HEK293 (cell line): ENCODE measurements around the gene TMEM88.

Experiments used
- CTCF ChIA-PET: fragments of 350-600 bp; formaldehyde crosslinking; extraction: SDS; loops from one replicate; lab custom pipeline; 2021; ENCODE audit warnings: antibody characterized with exemption; lab: Yijun Ruan, JAX
- POLR2A ChIA-PET: fragments of 300-600 bp; formaldehyde crosslinking; extraction: SDS; loops from one replicate; lab custom pipeline; 2020; ENCODE audit warnings: antibody characterized with exemption, inconsistent platforms; lab: Yijun Ruan, JAX
- H3K27ac ChIP-seq: fragments of 200-500 bp; sonication (Bioruptor generic); 2 replicates; pipeline ENCODE4 v1.5.1; 2014; ENCODE audit warnings: low read depth, low read length, control low read depth, inconsistent platforms; ENCODE audit errors: extremely low read depth
- H3K36me3 ChIP-seq, 2 experiments: fragments of 200-500 bp in 1 of 2; sonication (Bioruptor generic) in 1 of 2; 1 replicate in 1 of 2; 2 replicates in 1 of 2; pipeline ENCODE4 v1.5.1; 2014 to 2017; ENCODE audit warnings: inconsistent platforms in 2 of 2, low read length in 2 of 2; ENCODE audit not compliant: control insufficient read depth in 2 of 2, insufficient read depth in 1 of 2
- H3K4me1 ChIP-seq: fragments of 200-500 bp; sonication (Bioruptor generic); 2 replicates; pipeline ENCODE4 v1.5.1; 2014; ENCODE audit warnings: mild to moderate bottlenecking, low read length, inconsistent platforms; ENCODE audit not compliant: control insufficient read depth, insufficient read depth
- H3K4me3 ChIP-seq: 2 replicates; pipeline ENCODE4 v1.5.1; 2011; ENCODE audit warnings: low read depth, mild to moderate bottlenecking, control low read depth, low read length, moderate library complexity
- H3K9me3 ChIP-seq: fragments of 200-500 bp; sonication (Bioruptor generic); 2 replicates; pipeline ENCODE4 v1.5.1; 2014; ENCODE audit warnings: low read depth, low read length, inconsistent platforms; ENCODE audit not compliant: control insufficient read depth, insufficient read depth
- HOXD13 ChIP-seq: sonication (generic); formaldehyde crosslinking; IDR thresholded peaks from 2 replicates; pipeline ENCODE4 v1.8.0; 2022; ENCODE audit warnings: missing genetic modification reagents, borderline replicate concordance
- KLF7 ChIP-seq: fragments of 450-650 bp; formaldehyde crosslinking; IDR thresholded peaks from 2 replicates; pipeline ENCODE4 v1.5.1; 2016; ENCODE audit warnings: missing biosample characterization, missing genetic modification characterization, borderline replicate concordance
- KLF9 ChIP-seq: fragments of 450-650 bp; formaldehyde crosslinking; IDR thresholded peaks from 2 replicates; pipeline ENCODE4 v1.5.1; 2016; ENCODE audit warnings: missing biosample characterization, missing genetic modification characterization, low read depth
- MZF1 ChIP-seq: fragments of 450-650 bp; formaldehyde crosslinking; IDR thresholded peaks from 2 replicates; pipeline ENCODE4 v1.5.1; 2017; ENCODE audit warnings: missing biosample characterization, missing genetic modification characterization, borderline replicate concordance
- PRDM10 ChIP-seq: fragments of 450-650 bp; formaldehyde crosslinking; IDR thresholded peaks from 2 replicates; pipeline ENCODE4 v1.5.1; 2016; ENCODE audit warnings: missing biosample characterization, missing genetic modification characterization
- RBAK ChIP-seq: fragments of 450-650 bp; formaldehyde crosslinking; IDR thresholded peaks from 2 replicates; pipeline ENCODE4 v1.5.1; 2016; ENCODE audit warnings: missing biosample characterization, missing genetic modification characterization
- REPIN1 ChIP-seq: fragments of 450-650 bp; formaldehyde crosslinking; IDR thresholded peaks from 2 replicates; pipeline ENCODE4 v1.5.1; 2017; ENCODE audit warnings: missing biosample characterization, missing genetic modification characterization, low read depth
- ZBTB17 ChIP-seq: fragments of 450-650 bp; formaldehyde crosslinking; IDR thresholded peaks from 2 replicates; pipeline ENCODE4 v1.5.1; 2016; ENCODE audit warnings: missing biosample characterization, missing genetic modification characterization
- ZBTB6 ChIP-seq: fragments of 450-650 bp; formaldehyde crosslinking; IDR thresholded peaks from 2 replicates; pipeline ENCODE4 v1.5.1; 2017; ENCODE audit warnings: missing biosample characterization, missing genetic modification characterization
- ZFHX2 ChIP-seq: fragments of 450-650 bp; formaldehyde crosslinking; conservative IDR thresholded peaks from 2 replicates; pipeline ENCODE4 v1.5.1; 2016; ENCODE audit warnings: missing biosample characterization, missing genetic modification characterization
- ZNF223 ChIP-seq: fragments of 450-650 bp; formaldehyde crosslinking; IDR thresholded peaks from 2 replicates; pipeline ENCODE4 v1.5.1; 2016; ENCODE audit warnings: missing biosample characterization, missing genetic modification characterization
- ZNF23 ChIP-seq: fragments of 450-650 bp; formaldehyde crosslinking; IDR thresholded peaks from 2 replicates; pipeline ENCODE4 v1.5.1; 2016; ENCODE audit warnings: missing biosample characterization, missing genetic modification characterization, borderline replicate concordance
- ZNF26 ChIP-seq: fragments of 450-650 bp; formaldehyde crosslinking; IDR thresholded peaks from 2 replicates; pipeline ENCODE4 v1.5.1; 2016; ENCODE audit warnings: missing biosample characterization, missing genetic modification characterization
- ZNF518A ChIP-seq: fragments of 450-650 bp; formaldehyde crosslinking; conservative IDR thresholded peaks from 2 replicates; pipeline ENCODE4 v1.5.1; 2016; ENCODE audit warnings: low read depth, missing biosample characterization, missing genetic modification characterization
- ZNF561 ChIP-seq: fragments of 450-650 bp; IDR thresholded peaks from 2 replicates; pipeline ENCODE4 v1.5.1; 2018; ENCODE audit warnings: missing biosample characterization, missing genetic modification characterization, borderline replicate concordance
- ZNF580 ChIP-seq: fragments of 450-650 bp; formaldehyde crosslinking; IDR thresholded peaks from 2 replicates; pipeline ENCODE4 v1.5.1; 2016; ENCODE audit warnings: missing biosample characterization, missing genetic modification characterization
- ZNF830 ChIP-seq: fragments of 450-650 bp; IDR thresholded peaks from 2 replicates; pipeline ENCODE4 v1.5.0; 2018; ENCODE audit warnings: missing biosample characterization, missing genetic modification characterization, low read depth, mild to moderate bottlenecking, moderate library complexity
- ZSCAN16 ChIP-seq: fragments of 450-650 bp; formaldehyde crosslinking; IDR thresholded peaks from 2 replicates; pipeline ENCODE4 v1.5.1; 2016; ENCODE audit warnings: missing biosample characterization, missing genetic modification characterization
- ZSCAN18 ChIP-seq: fragments of 450-650 bp; formaldehyde crosslinking; IDR thresholded peaks from 2 replicates; pipeline ENCODE4 v1.5.1; 2016; ENCODE audit warnings: missing biosample characterization, missing genetic modification characterization
- ZSCAN30 ChIP-seq: fragments of 450-650 bp; IDR thresholded peaks from 2 replicates; pipeline ENCODE4 v1.5.1; 2018; ENCODE audit warnings: missing biosample characterization, mild to moderate bottlenecking, missing genetic modification characterization, moderate library complexity

The TMEM88 gene

GRCh38 chr17:7887482-7888183 lies 32.8 kb downstream of the TMEM88 start (continued):
- TF ChIP-seq REPIN1: peak; percentile 41; the same call in 1 of the 2 replicates
- no peak; the same call in 1 of the 2 replicates for TF ChIP-seq ZNF223 (tag by site-specific recombination)
- TF ChIP-seq ZNF23 (tag by site-specific recombination): no peak
- TF ChIP-seq MZF1 (tag by site-specific recombination): peak; percentile 82

- ChIA-PET CTCF (interaction anchor here (0.6 to 2.4 kb wide), 10 partner anchors 10 to 173 kb away, joined by 3 to 8 read pairs (median 4); partner anchors contain the start of gene GUCY2D), POLR2A (interaction anchor here (1.1 to 1.6 kb wide), 3 partner anchors 22 to 43 kb away, joined by 3 to 8 read pairs (median 4); partner anchors contain the start of genes CNTROB, NAA38 and TRAPPC1)
- Histone ChIP-seq H3K36me3 (peaks cover 30 to 33% of the 10 kb centered on the region in 2 experiments), H3K27ac (peak within 1 kb of the TSS; percentile 100), H3K4me3 (peak within 1 kb of the TSS; percentile 46), H3K4me1 (peaks cover 30% of the 10 kb centered on the region), H3K9me3 (no peaks in the 10 kb centered on the region)
- no peak for TF ChIP-seq ZSCAN18 (tag by site-specific recombination)
- no peak for TF ChIP-seq ZNF580
- no peak for TF ChIP-seq ZNF830 (tag by site-specific recombination)
- TF ChIP-seq KLF9 (tag by site-specific recombination): no peak
- 0 out of 2 replicates have a peak, but pooled peaks have one; percentile 61 for TF ChIP-seq KLF7 (tag by site-specific recombination)
- 0 out of 2 replicates have a peak, but pooled peaks have one; percentile 37 for TF ChIP-seq ZNF561 (tag by site-specific recombination)
- TF ChIP-seq ZSCAN16: no peak
- TF ChIP-seq RBAK (tag by site-specific recombination): no peak
- no peak for TF ChIP-seq PRDM10 (tag by site-specific recombination)
- TF ChIP-seq ZBTB6: peak; percentile 59; the same call in 1 of the 2 replicates
- TF ChIP-seq ZFHX2 (tag by site-specific recombination): peak; percentile 10; the same call in 1 of the 2 replicates
- TF ChIP-seq HOXD13 (CRISPR knock-in tag): no peak
- TF ChIP-seq ZNF26 (tag by site-specific recombination): no peak
- TF ChIP-seq ZSCAN30 (tag by site-specific recombination): no peak
- no peak for TF ChIP-seq ZNF518A (tag by site-specific recombination)
- TF ChIP-seq ZBTB17 (tag by site-specific recombination): peak; percentile 69; the same call in 1 of the 2 replicates
Measured at GRCh38 chr17:7888184-7888920, 33.5 kb downstream of the TMEM88 start, which contains the start of gene CHD3. CHD3 (plus strand) TSS chr17:7888789; CDS start chr17:7889001, 212 bp downstream.
